Ovary (tissue), 9 donors: ENCODE measurements around the gene MAGI1. TPM values are rescaled to one million over a fixed set of nuclear protein-coding genes. Genes with fewer than 3 reads are reported as not detected.

ENCODE experiments used
- DNase-seq, 5 donors: peaks; one replicate each; pipeline ENCODE4 v3.0.0-alpha.2; 2019 to 2020
- H3K27ac ChIP-seq, 2 donors: fragments of 200-600 bp; one replicate each; pipeline versions ENCODE4 v1.5.1 to v1.8.0; 2019 to 2022
- H3K27me3 ChIP-seq: fragments of 200-600 bp; one replicate; pipeline ENCODE4 v1.8.0; 2022
- H3K36me3 ChIP-seq: fragments of 200-600 bp; sonication (generic); one replicate; pipeline ENCODE4 v1.5.1; 2019
- H3K4me1 ChIP-seq: one replicate; pipeline ENCODE4 v1.8.1; 2013; ENCODE audit warnings: mild to moderate bottlenecking, moderate library complexity; ENCODE audit not compliant: insufficient read depth
- H3K4me3 ChIP-seq: fragments of 200-600 bp; sonication (generic); one replicate; pipeline ENCODE4 v1.5.1; 2017
- H3K9me3 ChIP-seq, 2 donors: fragments of 200-600 bp in 1 of 2; sonication (generic) in 1 of 2; one replicate each; pipeline versions ENCODE4 v1.5.1 to v1.8.1; 2013 to 2019; ENCODE audit warnings: mild to moderate bottlenecking in 1 of 2, moderate library complexity in 1 of 2
- CTCF ChIP-seq, 3 donors: fragments of 450-650 bp in 2 of 3; fragments of 200-600 bp in 1 of 3; IDR thresholded peaks; one replicate each; pipeline versions ENCODE4 v1.5.1 to v1.8.0; 2016 to 2022; ENCODE audit warnings: antibody characterized with exemption in 3 of 3, mild to moderate bottlenecking in 1 of 3
- EP300 ChIP-seq: sonication (generic); formaldehyde crosslinking; IDR thresholded peaks from one replicate; pipeline ENCODE4 v1.6.1; 2017; ENCODE audit warnings: antibody characterized with exemption
- POLR2A ChIP-seq: fragments of 450-650 bp; IDR thresholded peaks from one replicate; pipeline ENCODE4 v1.6.1; 2017; ENCODE audit warnings: antibody characterized with exemption, mild to moderate bottlenecking, moderate library complexity
- WGBS, 3 donors: extraction: QIAGEN DNeasy Blood & Tissue Kit in 1 of 3; methylation state at CpG; one replicate each; pipeline versions ENCODE4 v1.1.5 to v1.1.7; 2013 to 2017; 5-methylcytosine and 5-hydroxymethylcytosine counted together
- intact Hi-C, 4 donors: fragments of 100-400 bp; cut with DNase I; formaldehyde crosslinking; loops; one replicate each; pipeline versions ENCODE4 v1.11.0 to v1.15.1; 2022 to 2023
- polyA plus RNA-seq, 2 donors: library from polyadenylated mRNA; stranded (reverse); fragments of 200-250 nt in 1 of 2; fragments of 350-450 nt in 1 of 2; fragmentation: Illumina TruSeq in 1 of 2; extraction: RNeasy Lipid Tissue Mini Kit (QIAGEN cat#74804) in 1 of 2; gene quantifications; one replicate each; pipeline ENCODE4 v1.2.3, GENCODE V29; 2013 to 2014
- total RNA-seq, 7 donors: library from RNA; depleted of rRNA in 2 of 7; stranded (reverse); fragments of >200 nt in 2 of 7; fragmentation: NEBNext Ultra II Directional in 3 of 7; extraction: Animal tissue kit (Norgen Biotek cat#: 25700) in 3 of 7; gene quantifications; one replicate each; pipeline versions ENCODE4 v1.1.0 to v1.2.4, GENCODE V29; 2016 to 2023
- donor health status: DM: no; HTN: no; CAD: no; lungs with moderate emphysema.
- donor health status: DM: no; HTN: no; CAD: no.
- donor health status: Bipolar disorder and iron deficiency.
- donor health status: DM: yes; HTN: yes; CAD: no.
- donor health status: DM: no; HTN: no; CAD: no.
- donor health status: DM: yes; HTN: yes; CAD: no.

The MAGI1 gene
- total and polyA plus RNA-seq, 9 donors, result 5.5 to 35.7 (median 8.7) TPM

DNA sequence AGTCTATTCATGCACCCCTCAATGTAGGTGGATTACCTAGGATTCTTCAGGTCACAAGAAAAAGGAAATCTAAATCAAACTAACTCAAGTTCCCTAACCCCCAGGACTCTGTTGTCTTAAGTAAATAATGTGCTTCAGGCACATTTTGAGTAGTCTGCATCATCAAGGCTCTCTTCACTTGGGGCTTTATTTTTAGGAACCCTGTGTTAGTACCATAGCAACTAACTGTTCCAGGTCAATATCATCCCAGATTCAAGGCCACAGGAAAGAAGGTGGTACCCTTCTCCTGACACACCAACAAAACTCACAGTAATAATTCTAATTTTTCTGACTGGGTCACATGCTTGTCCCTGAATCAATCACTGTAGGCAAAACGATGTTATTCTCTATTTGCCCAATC lies 218.1 kb downstream of the MAGI1 start:
- DNase-seq, result no peak

GRCh38 chr3:65819896-65820295 lies 218.8 kb downstream of the MAGI1 start:
- Histone ChIP-seq H3K27ac (no peak overlapping the region), H3K27me3 (no peaks in the 10 kb centered on the region), H3K9me3 (no peaks in the 10 kb centered on the region), H3K4me1 (no peaks in the 10 kb centered on the region), H3K36me3 (no peaks in the 10 kb centered on the region), H3K4me3 (no peak overlapping the region)
- DNase-seq, result no peak
- intact Hi-C loops, result no loop called here
- TF ChIP-seq CTCF (IDR thresholded peaks at IDR 0.05) (no peak), POLR2A (no peak)

More for the DNA sequence above, 218.1 kb downstream of the MAGI1 start:
- intact Hi-C loops, result no loop called here
- Histone ChIP-seq H3K27me3 (no peaks in the 10 kb centered on the region), H3K4me1 (no peaks in the 10 kb centered on the region), H3K36me3 (no peaks in the 10 kb centered on the region), H3K27ac (no peak overlapping the region), H3K4me3 (no peak overlapping the region), H3K9me3 (no peaks in the 10 kb centered on the region)
- TF ChIP-seq CTCF (IDR thresholded peaks at IDR 0.05), result no peak
- TF ChIP-seq EP300, result no peak
- TF ChIP-seq POLR2A, result no peak
- WGBS, 3 donors, result 61 to 79% (median 69%) methylated on average over 1 of the region's 1 CpG

DNA sequence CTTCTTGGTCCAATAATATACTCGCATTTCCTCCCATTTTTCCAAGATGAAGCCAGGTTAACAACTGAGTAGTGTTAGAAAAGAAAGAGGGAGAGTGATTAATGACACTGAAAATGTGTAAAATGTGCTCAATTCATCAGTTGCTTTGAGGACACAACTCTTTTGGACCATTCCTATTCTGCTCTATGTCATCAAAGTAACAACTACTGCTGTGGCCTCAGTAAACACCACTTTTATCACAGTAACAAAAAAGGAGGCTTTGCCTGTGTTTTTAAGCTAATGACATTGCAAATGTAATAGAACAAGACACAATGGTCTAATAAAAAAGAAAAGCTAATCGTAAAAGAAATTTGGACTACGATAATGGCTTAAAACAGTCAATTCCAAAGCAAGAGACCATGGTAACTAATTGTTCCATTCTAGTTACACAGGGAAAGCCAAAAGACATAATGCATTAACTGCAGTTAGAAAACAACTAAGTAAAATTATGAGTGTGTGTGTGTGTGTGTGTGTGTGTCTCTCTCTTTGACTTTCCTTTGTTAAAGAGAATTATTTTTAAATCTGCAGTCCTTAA lies 221.1 kb downstream of the MAGI1 start:
- no peaks in the 10 kb centered on the region for H3K36me3 ChIP-seq
- WGBS, 3 donors, result 86% methylated on average over 3 of the region's 3 CpGs
- no peaks in the 10 kb centered on the region for H3K27me3 ChIP-seq
- H3K9me3 ChIP-seq, result no peaks in the 10 kb centered on the region
- DNase-seq, result no peak
- TF ChIP-seq EP300 (no peak), CTCF (IDR thresholded peaks at IDR 0.05) (no peak), POLR2A (no peak)
- intact Hi-C loops, result no loop called here
- no peaks in the 10 kb centered on the region for H3K4me1 ChIP-seq
- no peak overlapping the region for H3K4me3 ChIP-seq
- H3K27ac ChIP-seq, result no peak overlapping the region

DNA sequence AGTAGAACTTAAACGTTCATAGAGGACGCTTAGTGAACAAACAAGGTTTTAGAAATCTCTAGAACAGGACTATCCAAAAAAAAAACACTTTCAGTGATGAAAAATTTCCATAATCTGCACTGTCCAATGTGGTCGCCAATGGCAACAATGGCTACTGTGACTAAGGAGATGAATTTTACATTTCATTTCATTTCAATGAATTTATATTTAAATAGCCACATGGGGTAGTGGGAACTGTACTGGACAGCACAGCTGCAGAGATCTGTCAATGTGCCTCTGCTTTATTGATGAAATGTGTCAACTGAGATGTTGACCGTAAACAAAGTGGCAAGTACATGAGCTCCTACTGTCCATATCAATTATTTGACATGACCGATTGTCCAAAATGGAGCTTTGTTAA lies 222.5 kb downstream of the MAGI1 start:
- WGBS, 3 donors, result 93 to 96% (median 96%) methylated on average over 5 of the region's 5 CpGs
- H3K36me3 ChIP-seq, result no peaks in the 10 kb centered on the region
- no peak overlapping the region for H3K27ac ChIP-seq
- no peaks in the 10 kb centered on the region for H3K4me1 ChIP-seq
- no peak for TF ChIP-seq POLR2A
- no peak overlapping the region for H3K4me3 ChIP-seq
- H3K27me3 ChIP-seq, result no peaks in the 10 kb centered on the region
- intact Hi-C loops, result no loop called here
- H3K9me3 ChIP-seq, result no peaks in the 10 kb centered on the region
- DNase-seq, result no peak

DNA sequence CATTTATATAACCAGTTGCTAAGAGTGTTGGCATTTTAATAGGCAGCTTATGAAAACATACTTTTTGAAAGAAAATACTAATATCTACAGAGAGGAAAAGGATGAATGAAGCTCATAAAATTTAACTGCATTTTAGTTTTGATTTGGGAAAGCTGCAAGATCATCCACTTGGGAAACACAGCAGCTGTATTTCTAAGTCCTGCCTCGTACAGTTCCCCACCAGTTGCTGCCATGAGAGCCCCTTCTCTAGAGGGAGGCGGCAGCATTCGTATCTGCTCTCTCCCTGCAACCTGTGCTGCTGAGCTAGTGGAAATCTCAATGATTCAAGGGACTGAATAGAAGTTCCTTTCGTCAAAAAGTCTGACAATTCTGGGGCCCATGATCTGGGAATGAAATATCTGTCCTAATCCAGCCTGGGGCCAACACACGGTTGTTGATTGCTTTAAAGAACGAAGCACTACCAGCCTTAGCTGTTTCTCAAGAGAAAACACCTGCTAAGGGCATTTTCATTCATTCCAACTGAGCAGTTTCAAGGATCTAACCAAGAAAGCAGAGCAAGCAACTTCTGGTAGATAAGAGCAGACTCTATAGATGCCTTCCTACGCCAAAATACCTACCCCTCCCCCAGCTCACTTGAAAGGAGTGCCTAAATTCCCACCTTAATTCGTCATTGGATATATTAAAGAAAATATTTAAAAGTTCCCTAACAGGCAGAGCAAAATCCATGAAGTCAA lies 223.7 kb downstream of the MAGI1 start:
- no peak overlapping the region for H3K27ac ChIP-seq
- no peaks in the 10 kb centered on the region for H3K4me1 ChIP-seq
- H3K27me3 ChIP-seq, result no peaks in the 10 kb centered on the region
- no peak for DNase-seq
- no peaks in the 10 kb centered on the region for H3K36me3 ChIP-seq
- H3K9me3 ChIP-seq, result no peaks in the 10 kb centered on the region
- TF ChIP-seq POLR2A, result no peak
- no peak for TF ChIP-seq CTCF (IDR thresholded peaks at IDR 0.05)
- no peak for TF ChIP-seq EP300
- H3K4me3 ChIP-seq, result no peak overlapping the region
- intact Hi-C loops, result no loop called here
- 82 to 84% (median 83%) methylated on average over 8 of the region's 8 CpGs for WGBS, 3 donors
